ENCODE data around the gene PSMD1.
A peak's percentile ranks its signal among the peaks of the same experiment; 100 is the strongest.
"Not testable (repeated sequence)": the region's sequence is repeated elsewhere in the genome, so short reads cannot be mapped to it uniquely, and the experiment has no call there.

PSMD1 gene

GRCh38 chr2:231193216-231193615 lies 136.5 kb downstream of the PSMD1 start:
- no peak overlapping the region for H3K4me3 Mint-ChIP-seq
- H3K27me3 Mint-ChIP-seq = peaks cover 33% of the 10 kb centered on the region
- DNase-seq (ENCODE audit: low spot score in 2 of 2) = no peak
- no peak overlapping the region for H3K27ac Mint-ChIP-seq (ENCODE audit: low read depth)
- peaks cover 7% of the 10 kb centered on the region for H3K4me1 Mint-ChIP-seq
- ATAC-seq (replicated peaks; ENCODE audit: extremely low read depth, poor library complexity, severe bottlenecking) = no peak
- no peaks in the 10 kb centered on the region for H3K36me3 Mint-ChIP-seq (ENCODE audit: insufficient read depth)
- H3K9me3 Mint-ChIP-seq = no peaks in the 10 kb centered on the region

GRCh38 chr2:231196592-231196991 lies 139.9 kb downstream of the PSMD1 start:
- H3K4me3 Mint-ChIP-seq = peak overlapping the region; percentile 52
- DNase-seq (ENCODE audit: low spot score in 2 of 2) = no peak
- no peak for ATAC-seq (replicated peaks; ENCODE audit: extremely low read depth, poor library complexity, severe bottlenecking)
- H3K27ac Mint-ChIP-seq (ENCODE audit: low read depth) = no peak overlapping the region
- H3K9me3 Mint-ChIP-seq = no peaks in the 10 kb centered on the region
- H3K27me3 Mint-ChIP-seq = peaks cover 9% of the 10 kb centered on the region
- H3K4me1 Mint-ChIP-seq = peaks cover 12% of the 10 kb centered on the region
- H3K36me3 Mint-ChIP-seq (ENCODE audit: insufficient read depth) = no peaks in the 10 kb centered on the region

- not testable (repeated sequence) for H3K9me3 Mint-ChIP-seq; H3K36me3 Mint-ChIP-seq (ENCODE audit: insufficient read depth); DNase-seq (ENCODE audit: low spot score in 2 of 2); H3K27me3 Mint-ChIP-seq; H3K27ac Mint-ChIP-seq (ENCODE audit: low read depth); ATAC-seq (replicated peaks; ENCODE audit: extremely low read depth, poor library complexity, severe bottlenecking)
- H3K4me1 Mint-ChIP-seq = peaks cover 12% of the 10 kb centered on the region
- H3K4me3 Mint-ChIP-seq = peak overlapping the region; percentile 90
These were observed 140.5 kb downstream of the PSMD1 start for GRCh38 chr2:231197196-231197595.

GRCh38 chr2:231197706-231198290 lies 141.1 kb downstream of the PSMD1 start:
- Mint-ChIP-seq H3K27me3 (peaks cover 9% of the 10 kb centered on the region), H3K27ac (ENCODE audit: low read depth) (peak overlapping the region; percentile 77), H3K4me3 (peak overlapping the region; percentile 90), H3K4me1 (peaks cover 12% of the 10 kb centered on the region), H3K36me3 (ENCODE audit: insufficient read depth) (no peaks in the 10 kb centered on the region), H3K9me3 (no peaks in the 10 kb centered on the region)
- DNase-seq (ENCODE audit: low spot score in 2 of 2) (no peak), ATAC-seq (replicated peaks; ENCODE audit: extremely low read depth, poor library complexity, severe bottlenecking) (peak; percentile 25)

- DNase-seq (ENCODE audit: low spot score in 2 of 2) (peak; percentile 31 to 45), ATAC-seq (replicated peaks; ENCODE audit: extremely low read depth, poor library complexity, severe bottlenecking) (peak; percentile 92)
- no peaks in the 10 kb centered on the region for H3K36me3 Mint-ChIP-seq (ENCODE audit: insufficient read depth)
- H3K27me3 Mint-ChIP-seq = peaks cover 9% of the 10 kb centered on the region
- no peaks in the 10 kb centered on the region for H3K9me3 Mint-ChIP-seq
- peak within 1 kb of the TSS; percentile 90 for H3K4me3 Mint-ChIP-seq
- H3K27ac Mint-ChIP-seq (ENCODE audit: low read depth) = peak within 1 kb of the TSS; percentile 77
- H3K4me1 Mint-ChIP-seq = peaks cover 12% of the 10 kb centered on the region
These were observed 141.9 kb downstream of the PSMD1 start, which contains the start of gene ARMC9 for GRCh38 chr2:231198291-231199173. Gene ARMC9 (plus strand): TSS chr2:231198631. CDS start chr2:231206239, 7,608 bp downstream.

GRCh38 chr2:231199219-231199618 lies 142.6 kb downstream of the PSMD1 start:
- Mint-ChIP-seq H3K4me3 (peak overlapping the region; percentile 90), H3K27ac (ENCODE audit: low read depth) (no peak overlapping the region), H3K9me3 (no peaks in the 10 kb centered on the region), H3K4me1 (peaks cover 12% of the 10 kb centered on the region), H3K27me3 (peaks cover 9% of the 10 kb centered on the region), H3K36me3 (ENCODE audit: insufficient read depth) (no peaks in the 10 kb centered on the region)
- ATAC-seq (replicated peaks; ENCODE audit: extremely low read depth, poor library complexity, severe bottlenecking) = no peak
- no peak for DNase-seq (ENCODE audit: low spot score in 2 of 2)

GRCh38 chr2:231200805-231201474 lies 144.3 kb downstream of the PSMD1 start:
- Mint-ChIP-seq H3K4me3 (no peak overlapping the region), H3K9me3 (no peaks in the 10 kb centered on the region), H3K27ac (ENCODE audit: low read depth) (no peak overlapping the region), H3K27me3 (peaks cover 7% of the 10 kb centered on the region), H3K36me3 (ENCODE audit: insufficient read depth) (no peaks in the 10 kb centered on the region), H3K4me1 (peaks cover 12% of the 10 kb centered on the region)
- DNase-seq (ENCODE audit: low spot score in 2 of 2) = no peak
- ATAC-seq (replicated peaks; ENCODE audit: extremely low read depth, poor library complexity, severe bottlenecking) = no peak

- H3K27ac Mint-ChIP-seq (ENCODE audit: low read depth) = no peak overlapping the region
- H3K9me3 Mint-ChIP-seq = no peaks in the 10 kb centered on the region
- H3K36me3 Mint-ChIP-seq (ENCODE audit: insufficient read depth) = no peaks in the 10 kb centered on the region
- DNase-seq (ENCODE audit: low spot score in 2 of 2) (no peak), ATAC-seq (replicated peaks; ENCODE audit: extremely low read depth, poor library complexity, severe bottlenecking) (no peak)
- H3K4me3 Mint-ChIP-seq = no peak overlapping the region
- peaks cover 12% of the 10 kb centered on the region for H3K4me1 Mint-ChIP-seq
- peaks cover 2% of the 10 kb centered on the region for H3K27me3 Mint-ChIP-seq
These were observed 144.8 kb downstream of the PSMD1 start for GRCh38 chr2:231201475-231201814.

GRCh38 chr2:231203087-231203486 lies 146.4 kb downstream of the PSMD1 start:
- no peak overlapping the region for H3K27ac Mint-ChIP-seq (ENCODE audit: low read depth)
- no peak overlapping the region for H3K4me3 Mint-ChIP-seq

GRCh38 chr2:231204146-231204545 lies 147.5 kb downstream of the PSMD1 start:
- DNase-seq (ENCODE audit: low spot score in 2 of 2) = no peak
- H3K36me3 Mint-ChIP-seq (ENCODE audit: insufficient read depth) = no peaks in the 10 kb centered on the region
- H3K27me3 Mint-ChIP-seq = no peaks in the 10 kb centered on the region
- no peaks in the 10 kb centered on the region for H3K9me3 Mint-ChIP-seq
- no peak for ATAC-seq (replicated peaks; ENCODE audit: extremely low read depth, poor library complexity, severe bottlenecking)
- H3K4me1 Mint-ChIP-seq = peaks cover under 1% of the 10 kb centered on the region
- H3K27ac Mint-ChIP-seq (ENCODE audit: low read depth) = peak overlapping the region; percentile 42
- H3K4me3 Mint-ChIP-seq = no peak overlapping the region

More at GRCh38 chr2:231203087-231203486, 146.4 kb downstream of the PSMD1 start:
- ATAC-seq (replicated peaks; ENCODE audit: extremely low read depth, poor library complexity, severe bottlenecking) = no peak
- no peaks in the 10 kb centered on the region for H3K36me3 Mint-ChIP-seq (ENCODE audit: insufficient read depth)
- peaks cover 6% of the 10 kb centered on the region for H3K4me1 Mint-ChIP-seq
- H3K9me3 Mint-ChIP-seq = no peaks in the 10 kb centered on the region
- no peak for DNase-seq (ENCODE audit: low spot score in 2 of 2)
- no peaks in the 10 kb centered on the region for H3K27me3 Mint-ChIP-seq

GRCh38 chr2:231204581-231204980 lies 147.9 kb downstream of the PSMD1 start:
- no peak for DNase-seq (ENCODE audit: low spot score in 2 of 2)
- H3K36me3 Mint-ChIP-seq (ENCODE audit: insufficient read depth) = no peaks in the 10 kb centered on the region
- ATAC-seq (replicated peaks; ENCODE audit: extremely low read depth, poor library complexity, severe bottlenecking) = no peak
- H3K4me3 Mint-ChIP-seq = no peak overlapping the region
- H3K9me3 Mint-ChIP-seq = no peaks in the 10 kb centered on the region
- H3K27me3 Mint-ChIP-seq = no peaks in the 10 kb centered on the region
- no peaks in the 10 kb centered on the region for H3K4me1 Mint-ChIP-seq
- peak overlapping the region; percentile 42 for H3K27ac Mint-ChIP-seq (ENCODE audit: low read depth)

- no peaks in the 10 kb centered on the region for H3K4me1 Mint-ChIP-seq
- no peak overlapping the region for H3K4me3 Mint-ChIP-seq
- H3K27me3 Mint-ChIP-seq = no peaks in the 10 kb centered on the region
- no peaks in the 10 kb centered on the region for H3K9me3 Mint-ChIP-seq
- no peaks in the 10 kb centered on the region for H3K36me3 Mint-ChIP-seq (ENCODE audit: insufficient read depth)
- no peak overlapping the region for H3K27ac Mint-ChIP-seq (ENCODE audit: low read depth)
- ATAC-seq (replicated peaks; ENCODE audit: extremely low read depth, poor library complexity, severe bottlenecking) = no peak
- no peak for DNase-seq (ENCODE audit: low spot score in 2 of 2)
These were observed 151.1 kb downstream of the PSMD1 start for GRCh38 chr2:231207734-231208133.

Measured in central memory CD8-positive, alpha-beta T cell (primary cell).